T-helper 1 cell treated with Interleukin-12 subunit alpha and Interleukin-12 subunit beta and Interleukin-4 antibody, amounts not matched to agents 30 ng/mL and 1 ng/mL, for 36 hours (primary cell): ENCODE results near the gene NKX1-2. TPM values are rescaled to one million over a fixed set of nuclear protein-coding genes. Genes with fewer than 3 reads are reported as not detected.

ENCODE experiments used
- intact Hi-C: fragments of 100-400 bp; cut with micrococcal nuclease; formaldehyde crosslinking; loops from one replicate; pipeline ENCODE4 v1.15.1; 2024
- total RNA-seq: library from RNA; stranded (reverse); gene quantifications from 2 replicates; pipeline ENCODE4 v1.2.3, GENCODE V29; 2022

NKX1-2 gene
- total RNA-seq, 1 donor from 2014 or later = not detected

DNA sequence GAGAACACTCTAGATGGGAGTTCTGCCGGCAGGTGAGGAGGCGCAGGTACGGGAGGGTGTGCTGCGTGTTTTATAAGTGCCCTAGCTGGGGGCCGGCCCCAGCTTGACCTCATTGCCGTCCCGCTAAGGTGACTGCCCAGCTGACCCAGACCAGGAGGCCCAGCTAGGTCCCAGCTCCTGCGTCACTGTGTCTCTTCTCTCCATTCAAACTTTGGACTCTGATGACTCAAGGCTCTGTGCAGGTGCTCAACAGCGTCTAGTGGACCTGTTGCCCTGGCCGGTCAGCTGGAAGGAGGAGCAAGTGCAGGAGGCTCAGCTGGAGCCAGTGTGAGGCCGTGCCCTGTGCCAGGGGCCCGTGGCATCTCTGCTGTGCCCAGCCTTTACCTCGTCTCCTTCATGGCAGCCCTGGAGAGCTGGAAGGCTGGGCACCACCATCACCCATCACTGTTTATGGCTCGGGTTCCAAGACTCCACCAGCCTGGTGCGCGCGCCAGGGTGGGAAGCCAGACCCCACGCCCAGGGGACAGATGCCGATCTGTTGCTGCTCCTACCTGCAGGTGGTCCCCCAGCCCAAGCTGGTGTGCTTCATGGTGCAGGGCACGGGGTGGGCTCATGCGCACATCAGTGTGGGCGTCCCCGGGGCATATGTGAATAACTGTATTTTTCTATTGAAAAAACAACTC is 26.3 kb upstream of the NKX1-2 start:
- intact Hi-C loops = no loop called here

DNA sequence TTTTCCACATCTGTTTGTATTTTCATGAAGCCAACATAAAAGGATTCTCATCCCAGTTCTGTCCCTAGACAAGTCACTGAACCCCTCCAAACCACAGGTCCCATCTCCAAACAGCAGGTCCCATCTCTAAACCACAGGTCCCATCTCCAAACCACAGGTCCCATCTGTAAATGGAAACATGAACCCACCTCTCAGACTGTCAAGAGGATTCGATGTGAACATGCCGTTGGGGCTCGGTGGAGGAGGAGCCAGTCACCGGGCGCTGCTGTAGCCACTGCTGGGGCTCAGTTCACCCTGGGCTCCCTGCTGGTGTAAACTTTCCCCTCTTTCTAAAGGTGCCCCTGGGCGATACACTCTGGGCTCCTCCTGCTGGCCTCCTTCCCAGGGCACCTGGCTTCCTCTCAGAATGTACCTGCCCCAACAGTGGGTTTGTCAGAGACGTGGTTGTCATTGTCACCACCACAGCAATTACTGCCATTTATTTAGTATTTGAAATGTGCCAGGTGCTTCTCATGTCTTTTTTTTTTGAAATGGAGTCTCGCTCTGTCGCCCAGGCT is 24.8 kb upstream of the NKX1-2 start:
- intact Hi-C loops = loop anchor here (5.0 kb wide), 1 partner anchor 178 kb away; no protein-coding TSS in a partner anchor

DNA sequence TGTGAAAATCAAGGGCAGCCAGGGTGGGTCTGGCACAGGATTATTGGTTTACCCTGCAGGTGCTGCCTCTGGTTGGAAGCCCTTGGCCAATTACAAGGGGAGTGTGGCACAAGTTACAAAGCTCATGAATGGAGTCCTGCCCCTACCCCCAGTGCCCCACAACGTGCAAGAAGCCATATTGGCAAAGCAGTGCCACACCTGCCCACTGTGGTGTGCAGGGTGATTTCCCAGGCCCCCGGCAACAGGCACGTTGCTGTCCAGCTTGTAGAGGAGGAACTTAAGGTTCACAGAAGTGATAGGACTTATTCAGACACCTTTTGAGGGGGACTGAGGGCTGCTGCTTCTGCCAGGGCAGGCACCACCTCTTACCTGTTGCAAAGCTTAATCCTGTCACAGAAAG is 23.2 kb upstream of the NKX1-2 start:
- intact Hi-C loops = loop anchor here (5.0 kb wide), 1 partner anchor 179 kb away; no protein-coding TSS in a partner anchor

DNA sequence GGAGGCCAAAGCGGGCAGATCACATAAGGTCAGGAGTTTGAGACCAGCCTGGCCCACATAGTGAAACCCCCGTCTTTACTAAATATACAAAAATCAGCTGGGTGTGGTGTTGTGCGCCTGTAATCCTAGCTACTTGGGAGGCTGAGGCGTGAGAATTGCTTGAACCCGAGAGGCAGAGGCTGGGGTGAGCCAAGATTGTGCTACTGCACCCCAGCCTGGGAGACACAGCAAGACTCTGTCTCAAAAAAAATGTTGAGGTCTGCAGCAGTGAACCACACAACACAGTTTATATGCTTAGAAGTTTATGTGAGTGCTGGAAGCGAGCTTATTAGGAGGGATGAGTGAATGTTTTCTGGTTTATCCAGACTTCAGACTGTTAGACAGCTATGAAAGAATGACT is 22.2 kb upstream of the NKX1-2 start:
- intact Hi-C loops = loop anchor here (5.0 kb wide), 1 partner anchor 180 kb away; no protein-coding TSS in a partner anchor

DNA sequence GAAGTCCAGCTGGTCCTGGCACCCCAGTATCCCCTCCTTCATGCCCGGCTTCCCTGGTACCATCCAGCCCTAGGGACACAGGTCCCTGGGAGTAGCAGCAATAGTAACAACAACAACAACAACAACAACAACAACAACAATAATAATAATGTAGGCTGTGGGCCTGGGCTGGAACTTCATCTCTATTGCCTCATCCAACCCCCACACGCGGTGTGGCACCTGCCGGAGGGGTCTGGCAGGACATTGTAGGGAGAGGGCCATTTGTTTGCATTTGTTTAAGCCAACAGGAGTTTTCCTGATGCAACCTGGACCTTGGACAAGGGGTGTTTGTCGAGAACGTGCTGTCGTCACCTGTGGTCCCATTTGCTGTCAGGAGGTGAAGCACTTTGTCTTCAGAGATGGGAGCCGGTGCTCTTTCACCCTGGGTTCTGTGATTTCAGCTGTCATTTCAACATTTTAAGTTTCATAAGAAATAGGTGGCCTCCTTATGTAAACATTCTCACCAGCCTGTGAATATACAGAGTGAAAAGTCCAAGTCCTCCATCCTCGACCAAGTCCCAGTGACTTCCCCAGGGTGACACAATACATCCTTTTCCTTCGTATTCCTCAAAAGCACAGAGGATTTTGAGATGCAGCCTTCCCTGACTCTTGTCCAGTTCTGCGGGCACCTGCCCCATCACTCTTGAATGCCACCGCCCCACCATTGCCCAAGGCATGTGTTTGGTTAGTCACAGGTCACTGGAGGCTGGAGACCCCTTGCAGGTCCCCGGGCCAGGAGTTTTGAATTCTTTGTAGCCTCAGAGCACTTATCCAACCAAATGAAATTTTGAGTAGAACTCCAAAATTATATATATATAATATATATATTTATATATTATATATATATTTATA is 21.0 kb upstream of the NKX1-2 start:
- intact Hi-C loops = loop anchor here (5.0 kb wide), 1 partner anchor 182 kb away; no protein-coding TSS in a partner anchor

- intact Hi-C loops = loop anchor here (5.0 kb wide), 1 partner anchor 182 kb away; no protein-coding TSS in a partner anchor
Measured at GRCh38 chr10:124469956-124470484, 20.2 kb upstream of the NKX1-2 start.

DNA sequence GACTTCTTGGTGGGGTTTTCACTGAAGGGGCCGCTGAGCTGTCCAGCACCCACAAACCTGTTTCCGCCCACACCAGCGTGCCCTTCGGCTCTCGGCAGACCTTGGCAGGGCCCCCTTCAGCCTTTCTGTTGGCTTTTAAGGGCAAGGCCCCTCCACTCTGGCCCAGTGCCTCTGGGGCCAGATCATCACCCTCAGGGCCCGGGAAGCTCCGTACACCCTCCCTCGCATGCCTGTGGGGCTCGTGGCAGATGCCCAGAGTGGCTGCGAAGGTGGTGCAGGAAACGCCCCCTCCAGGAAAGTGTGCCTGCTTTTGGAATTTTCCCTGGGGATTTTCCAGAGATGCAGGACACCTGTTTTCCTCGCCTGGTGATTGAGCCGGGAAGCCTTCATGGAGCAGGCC is 18.8 kb upstream of the NKX1-2 start:
- intact Hi-C loops = no loop called here

DNA sequence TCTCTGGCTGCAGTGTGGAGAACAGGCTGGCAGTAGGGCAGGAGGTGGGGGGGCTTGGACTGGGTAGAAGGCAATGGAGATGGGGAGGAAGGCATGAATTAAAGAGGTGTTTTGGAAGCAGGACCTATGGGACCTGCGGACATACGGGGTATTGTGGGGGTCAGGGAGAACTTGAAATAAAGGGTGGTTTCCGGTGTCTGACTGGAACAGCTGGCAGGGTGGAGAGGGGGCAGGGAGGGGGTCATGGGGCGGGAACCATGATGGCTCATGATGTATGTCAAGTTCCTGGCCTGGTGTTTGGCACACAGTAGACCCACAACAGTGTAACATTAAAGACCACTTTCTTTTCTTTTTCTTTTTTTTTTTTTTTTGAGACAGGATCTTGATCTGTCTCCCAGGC is 17.3 kb upstream of the NKX1-2 start:
- intact Hi-C loops = no loop called here

DNA sequence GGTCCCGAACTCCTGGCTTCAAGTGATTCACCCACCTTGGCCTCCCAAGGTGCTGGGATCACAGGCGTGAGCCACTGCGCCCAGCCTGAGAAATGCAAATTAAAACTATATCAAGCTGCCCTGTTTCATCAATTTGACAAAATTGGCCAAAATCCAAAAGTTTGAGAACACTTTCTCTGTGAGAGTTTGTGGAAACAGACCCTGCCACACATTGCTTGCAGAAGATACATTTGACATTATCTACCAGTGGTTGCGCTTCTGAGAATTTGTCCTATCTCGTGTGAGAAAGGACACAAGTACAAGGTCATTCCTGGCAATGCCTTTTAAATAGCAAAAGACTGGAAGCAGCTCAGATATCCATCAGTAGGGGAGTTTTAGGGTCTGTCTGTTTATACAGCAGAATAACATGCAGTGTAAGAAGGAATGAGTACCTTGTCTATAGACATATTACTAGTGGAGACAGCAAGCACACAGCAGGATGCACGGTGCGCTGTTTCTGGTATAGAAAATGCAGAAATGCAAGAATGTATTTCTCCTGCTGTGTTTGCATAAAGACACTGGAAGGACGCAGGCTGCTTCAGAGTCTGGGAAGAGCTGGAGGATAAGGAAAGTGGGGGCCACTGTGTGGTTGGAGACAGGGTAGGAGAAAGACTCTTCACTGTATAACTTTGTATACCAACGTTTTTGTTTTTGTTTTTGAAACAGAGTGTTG is 16.1 kb upstream of the NKX1-2 start:
- intact Hi-C loops = loop anchor here (2.0 kb wide), 1 partner anchor 27 kb away; no protein-coding TSS in a partner anchor

- intact Hi-C loops = loop anchor here (2.0 kb wide), 1 partner anchor 28 kb away; no protein-coding TSS in a partner anchor
Measured at GRCh38 chr10:124465003-124465776, 15.4 kb upstream of the NKX1-2 start.

DNA sequence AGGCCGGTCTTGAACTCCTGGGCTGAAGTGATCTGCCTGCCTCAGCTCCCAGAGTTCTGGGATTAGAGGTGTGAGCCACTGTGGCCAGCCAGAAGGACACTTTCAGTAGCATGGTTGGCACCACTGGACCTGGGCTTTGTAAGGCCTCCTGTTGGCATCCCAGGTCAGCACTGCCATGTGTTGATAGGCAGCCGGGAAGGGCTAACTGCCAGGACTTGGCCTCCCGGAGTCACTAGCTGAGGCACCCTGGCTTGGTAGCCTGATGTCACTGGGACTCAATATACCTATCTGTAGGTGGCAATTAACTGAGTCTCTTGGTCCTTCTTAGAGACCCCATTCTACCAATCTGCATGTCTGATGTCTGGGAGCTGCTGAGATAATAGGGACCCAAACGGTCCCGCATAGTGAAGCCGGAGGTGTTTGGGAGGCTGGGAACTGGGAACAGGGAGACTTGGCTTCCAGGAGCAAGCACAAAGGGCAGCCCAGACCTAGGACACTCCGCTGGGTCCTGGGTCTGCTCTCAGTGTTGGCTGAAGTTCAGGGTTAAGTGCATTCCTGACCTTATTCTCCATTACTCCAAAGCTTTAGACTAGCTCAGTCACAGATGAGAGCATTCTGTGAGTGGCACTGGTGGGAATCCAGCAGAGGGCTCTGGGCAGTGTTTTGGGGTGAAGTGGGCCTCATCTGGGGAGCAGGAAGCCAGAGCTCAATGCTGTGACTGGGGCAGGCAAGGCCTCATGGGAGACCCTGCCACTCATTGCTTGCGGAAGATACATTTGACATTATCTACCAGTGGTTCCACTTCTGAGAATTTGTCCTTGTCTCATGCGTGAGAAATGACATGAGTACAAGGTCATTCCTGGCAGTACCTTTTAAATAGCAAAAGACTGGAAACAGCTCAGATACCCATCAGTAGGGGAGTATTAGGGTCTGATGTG is 14.5 kb upstream of the NKX1-2 start:
- intact Hi-C loops = loop anchor here (2.0 to 5.0 kb wide), 2 partner anchors 29 to 232 kb away; no protein-coding TSS in a partner anchor

- intact Hi-C loops = loop anchor here (1.0 to 5.0 kb wide), 4 partner anchors 44 to 283 kb away; partner anchors contain the start of gene OAT
Measured at GRCh38 chr10:124462348-124462695, 12.5 kb upstream of the NKX1-2 start.

- intact Hi-C loops = loop anchor here (1.0 to 5.0 kb wide), 11 partner anchors 43 to 1307 kb away; partner anchors contain the start of genes BUB3, EDRF1, EEF1AKMT2 and OAT
Measured at GRCh38 chr10:124461642-124462347, 12.0 kb upstream of the NKX1-2 start, which contains the start of gene LHPP. LHPP (plus strand) TSS chr10:124461823; CDS start chr10:124461863, 40 bp downstream.

- intact Hi-C loops = loop anchor here (5.0 kb wide), 1 partner anchor 228 kb away; no protein-coding TSS in a partner anchor
Measured at GRCh38 chr10:124460144-124460543, 10.3 kb upstream of the NKX1-2 start.

DNA sequence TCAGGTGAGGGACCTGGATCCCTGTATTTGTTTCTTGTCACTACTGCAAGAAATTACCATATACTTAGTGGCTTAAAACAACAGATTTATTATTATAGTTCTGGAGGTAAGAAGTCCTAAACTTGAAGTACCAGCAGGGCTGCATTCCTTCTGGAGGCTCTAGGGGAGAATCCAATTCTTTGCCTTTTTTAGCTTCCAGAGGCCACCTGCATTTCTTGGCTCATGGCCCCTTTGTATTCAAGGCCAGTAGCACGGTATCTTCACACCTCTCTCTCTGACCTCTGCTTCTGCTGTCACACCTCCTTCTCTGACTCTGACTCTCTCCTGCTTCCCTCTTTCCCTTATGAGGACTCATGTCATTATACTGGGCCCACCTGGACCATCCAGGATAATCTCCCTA is 9.6 kb upstream of the NKX1-2 start:
- intact Hi-C loops = no loop called here

DNA sequence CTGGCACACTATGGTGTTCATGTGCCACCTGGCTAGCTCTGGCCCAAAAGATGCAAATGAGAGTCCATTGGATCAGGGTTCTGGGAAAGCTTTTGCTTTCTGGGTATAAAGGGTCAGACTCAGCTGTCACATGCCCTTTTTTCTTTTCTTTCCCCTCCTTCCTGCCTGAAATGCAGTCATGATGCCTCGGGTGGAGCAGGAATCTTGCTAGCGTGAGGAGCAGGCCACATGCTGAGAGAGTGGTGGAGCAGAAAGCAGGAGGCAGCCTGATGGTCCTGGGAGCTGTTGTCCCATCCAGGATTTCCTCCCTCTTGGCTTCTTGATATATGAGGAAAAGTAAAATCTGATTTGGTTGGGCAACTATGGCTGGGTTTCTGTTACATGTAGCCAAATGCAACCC is 9.1 kb upstream of the NKX1-2 start:
- intact Hi-C loops = no loop called here

- intact Hi-C loops = no loop called here
Measured at GRCh38 chr10:124458473-124458872, 8.6 kb upstream of the NKX1-2 start.

GRCh38 chr10:124455441-124455840 is 5.6 kb upstream of the NKX1-2 start:
- intact Hi-C loops = no loop called here
